GM12878 (cell line): ENCODE data around the gene SPATA1. TPM values are rescaled to one million over a fixed set of nuclear protein-coding genes. Genes with fewer than 3 reads are reported as not detected.

Experiments
- CEBPZ ChIP-seq: fragments of 150-350 bp; IDR thresholded peaks from 2 replicates; pipeline ENCODE4 v1.6.1; 2016; ENCODE audit warnings: low read depth, low read length
- EGR1 ChIP-seq, 2 experiments: IDR thresholded peaks; 1 replicate in 1 of 2; 2 replicates in 1 of 2; pipeline ENCODE4 v1.6.1; 2011 to 2012; ENCODE audit warnings: low read depth in 2 of 2, low read length in 2 of 2, borderline replicate concordance in 1 of 2, mild to moderate bottlenecking in 1 of 2, moderate library complexity in 1 of 2
- FOXM1 ChIP-seq: IDR thresholded peaks from 2 replicates; pipeline ENCODE4 v1.6.1; 2012; ENCODE audit warnings: low read depth, mild to moderate bottlenecking, inconsistent platforms, low read length, moderate library complexity
- GABPA ChIP-seq: IDR thresholded peaks from 2 replicates; pipeline ENCODE4 v1.6.1; 2014; ENCODE audit warnings: antibody characterized with exemption, low read depth, mild to moderate bottlenecking, inconsistent platforms
- IRF3 ChIP-seq: fragments of 450-650 bp; IDR thresholded peaks from 2 replicates; pipeline ENCODE4 v1.6.1; 2014; ENCODE audit warnings: mild to moderate bottlenecking
- IRF5 ChIP-seq: fragments of 450-650 bp; IDR thresholded peaks from 2 replicates; pipeline ENCODE4 v1.6.1; 2017; ENCODE audit warnings: borderline replicate concordance
- JUND ChIP-seq: IDR thresholded peaks from 2 replicates; pipeline ENCODE4 v1.6.1; 2012; ENCODE audit warnings: low read depth, mild to moderate bottlenecking, low read length, improper control_type of control experiment, moderate library complexity
- MXI1 ChIP-seq: fragments of 150-350 bp; IDR thresholded peaks from 2 replicates; pipeline ENCODE4 v1.6.1; 2011; ENCODE audit warnings: low read depth, mild to moderate bottlenecking, inconsistent platforms, low read length, improper control_type of control experiment
- PML ChIP-seq: IDR thresholded peaks from 2 replicates; pipeline ENCODE4 v1.6.1; 2012; ENCODE audit warnings: low read length, inconsistent platforms
- RELA ChIP-seq: fragments of 450-650 bp; IDR thresholded peaks from 2 replicates; pipeline ENCODE4 v1.8.0; 2014; ENCODE audit warnings: borderline replicate concordance; ENCODE audit not compliant: partially characterized antibody
- ZNF217 ChIP-seq: fragments of 450-650 bp; IDR thresholded peaks from 2 replicates; pipeline ENCODE4 v1.6.1; 2017; ENCODE audit warnings: antibody characterized with exemption, mild to moderate bottlenecking
- polyA plus RNA-seq, 11 experiments: library from polyadenylated mRNA; depleted of rRNA in 4 of 11; unstranded in 6 of 11; stranded (reverse) in 5 of 11; fragments of >200 nt; fragmentation: Nextera tagmentation in 4 of 11; fragmentation: Illumina TruSeq in 1 of 11; extraction: Ambion mirVana in 4 of 11; extraction: Trizol in 1 of 11; gene quantifications; 1 replicate in 1 of 11; 2 replicates in 10 of 11; pipeline versions ENCODE4 v1.2.1 to v1.2.3, GENCODE V29; 2011 to 2016; ENCODE audit warnings: inconsistent platforms in 2 of 11, missing spikeins in 2 of 11, low read depth in 1 of 11
- total RNA-seq, 4 experiments: library from RNA; depleted of rRNA in 3 of 4; stranded (reverse); fragments of >200 nt in 3 of 4; fragmentation: Illumina TruSeq in 1 of 4; extraction: Trizol in 1 of 4; gene quantifications; 2 replicates each; pipeline versions ENCODE4 v1.2.1 to v1.2.3, GENCODE V29; 2013 to 2021
- TF ChIP-seq, protein P1 (sequence below): IDR thresholded peaks from 2 replicates; pipeline ENCODE4 v1.6.1; 2012; ENCODE audit warnings: low read depth, low read length, improper control_type of control experiment
- TF ChIP-seq, protein P2 (sequence below): fragments of 450-650 bp; IDR thresholded peaks from 2 replicates; pipeline ENCODE4 v1.6.1; 2016; ENCODE audit warnings: mild to moderate bottlenecking, moderate library complexity, borderline replicate concordance
- TF ChIP-seq, protein P3 (sequence below): IDR thresholded peaks from 2 replicates; pipeline ENCODE4 v1.6.1; 2011; ENCODE audit warnings: borderline replicate concordance, low read depth, mild to moderate bottlenecking, moderate library complexity, mixed read lengths, low read length; ENCODE audit not compliant: insufficient read depth; ENCODE audit errors: extremely low read length

SPATA1 gene
- total and polyA plus RNA-seq, 10 of the 15 experiments (the other 5 are each of a cell fraction or from before 2014, with no cell fraction given): 0.74 to 2.4 (median 1.9) TPM

GRCh38 chr1:84598846-84599741 lies 92.9 kb downstream of the SPATA1 start (continued):
- TF ChIP-seq, protein P1, sequence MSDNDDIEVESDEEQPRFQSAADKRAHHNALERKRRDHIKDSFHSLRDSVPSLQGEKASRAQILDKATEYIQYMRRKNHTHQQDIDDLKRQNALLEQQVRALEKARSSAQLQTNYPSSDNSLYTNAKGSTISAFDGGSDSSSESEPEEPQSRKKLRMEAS: no peak
- TF ChIP-seq JUND: no peak
- no peak for TF ChIP-seq MXI1
- no peak for TF ChIP-seq IRF5
- peak; percentile 61 for TF ChIP-seq GABPA
- TF ChIP-seq RELA: no peak
- TF ChIP-seq, protein P2, sequence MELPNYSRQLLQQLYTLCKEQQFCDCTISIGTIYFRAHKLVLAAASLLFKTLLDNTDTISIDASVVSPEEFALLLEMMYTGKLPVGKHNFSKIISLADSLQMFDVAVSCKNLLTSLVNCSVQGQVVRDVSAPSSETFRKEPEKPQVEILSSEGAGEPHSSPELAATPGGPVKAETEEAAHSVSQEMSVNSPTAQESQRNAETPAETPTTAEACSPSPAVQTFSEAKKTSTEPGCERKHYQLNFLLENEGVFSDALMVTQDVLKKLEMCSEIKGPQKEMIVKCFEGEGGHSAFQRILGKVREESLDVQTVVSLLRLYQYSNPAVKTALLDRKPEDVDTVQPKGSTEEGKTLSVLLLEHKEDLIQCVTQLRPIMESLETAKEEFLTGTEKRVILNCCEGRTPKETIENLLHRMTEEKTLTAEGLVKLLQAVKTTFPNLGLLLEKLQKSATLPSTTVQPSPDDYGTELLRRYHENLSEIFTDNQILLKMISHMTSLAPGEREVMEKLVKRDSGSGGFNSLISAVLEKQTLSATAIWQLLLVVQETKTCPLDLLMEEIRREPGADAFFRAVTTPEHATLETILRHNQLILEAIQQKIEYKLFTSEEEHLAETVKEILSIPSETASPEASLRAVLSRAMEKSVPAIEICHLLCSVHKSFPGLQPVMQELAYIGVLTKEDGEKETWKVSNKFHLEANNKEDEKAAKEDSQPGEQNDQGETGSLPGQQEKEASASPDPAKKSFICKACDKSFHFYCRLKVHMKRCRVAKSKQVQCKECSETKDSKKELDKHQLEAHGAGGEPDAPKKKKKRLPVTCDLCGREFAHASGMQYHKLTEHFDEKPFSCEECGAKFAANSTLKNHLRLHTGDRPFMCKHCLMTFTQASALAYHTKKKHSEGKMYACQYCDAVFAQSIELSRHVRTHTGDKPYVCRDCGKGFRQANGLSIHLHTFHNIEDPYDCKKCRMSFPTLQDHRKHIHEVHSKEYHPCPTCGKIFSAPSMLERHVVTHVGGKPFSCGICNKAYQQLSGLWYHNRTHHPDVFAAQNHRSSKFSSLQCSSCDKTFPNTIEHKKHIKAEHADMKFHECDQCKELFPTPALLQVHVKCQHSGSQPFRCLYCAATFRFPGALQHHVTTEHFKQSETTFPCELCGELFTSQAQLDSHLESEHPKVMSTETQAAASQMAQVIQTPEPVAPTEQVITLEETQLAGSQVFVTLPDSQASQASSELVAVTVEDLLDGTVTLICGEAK: no peak
- TF ChIP-seq PML: peak; percentile 17; the same call in 1 of the 2 replicates
- 0 out of 2 replicates have a peak, but pooled peaks have one; percentile 47 for TF ChIP-seq ZNF217
- no peak for TF ChIP-seq CEBPZ
- peak; percentile 93; the same call in 1 of the 2 replicates for TF ChIP-seq FOXM1
- no peak for TF ChIP-seq EGR1 (IDR thresholded peaks at IDR 0.05; ENCODE audit: borderline replicate concordance in 1 of 2, low read depth in 2 of 2, low read length in 2 of 2)
- TF ChIP-seq, protein P3, sequence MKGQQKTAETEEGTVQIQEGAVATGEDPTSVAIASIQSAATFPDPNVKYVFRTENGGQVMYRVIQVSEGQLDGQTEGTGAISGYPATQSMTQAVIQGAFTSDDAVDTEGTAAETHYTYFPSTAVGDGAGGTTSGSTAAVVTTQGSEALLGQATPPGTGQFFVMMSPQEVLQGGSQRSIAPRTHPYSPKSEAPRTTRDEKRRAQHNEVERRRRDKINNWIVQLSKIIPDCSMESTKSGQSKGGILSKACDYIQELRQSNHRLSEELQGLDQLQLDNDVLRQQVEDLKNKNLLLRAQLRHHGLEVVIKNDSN: no peak
- no peak for TF ChIP-seq IRF3
